Activated naive CD8-positive, alpha-beta T cell treated with anti-CD3 and anti-CD28 coated beads, Interleukin-2, amount 10 ng/mL, durations not matched to agents 7 days and 5 days (primary cell): ENCODE data around the gene TEDDM1. TPM values are rescaled to one million over a fixed set of nuclear protein-coding genes. Genes with fewer than 3 reads are reported as not detected.

Experiments
- ATAC-seq: fragments of 150-1000 bp; cut with Tn5 transposase; one replicate; pipeline ENCODE4 v1.10.0; 2021; ENCODE audit warnings: low read depth, moderate library complexity
- POLR2A ChIA-PET: fragments of 350-600 bp; sonication (Branson Sonifier 250); formaldehyde crosslinking; loops from one replicate; lab custom pipeline; 2021; ENCODE audit warnings: antibody characterized with exemption; lab: Charles Lee
- DNase-seq: peaks from one replicate; pipeline ENCODE4 v3.0.0; 2021
- H3K27ac Mint-ChIP-seq: one replicate; pipeline ENCODE4 v1.8.0; 2022; ENCODE audit warnings: mild to moderate bottlenecking, mixed read lengths
- H3K27me3 Mint-ChIP-seq: one replicate; pipeline ENCODE4 v1.8.0; 2022; ENCODE audit warnings: mild to moderate bottlenecking, moderate library complexity, mixed read lengths
- H3K36me3 Mint-ChIP-seq: one replicate; pipeline ENCODE4 v1.8.0; 2021; ENCODE audit warnings: mild to moderate bottlenecking, mixed read lengths
- H3K4me1 Mint-ChIP-seq: one replicate; pipeline ENCODE4 v1.8.0; 2021; ENCODE audit warnings: mixed read lengths
- H3K4me3 Mint-ChIP-seq: one replicate; pipeline ENCODE4 v1.8.0; 2022; ENCODE audit warnings: mild to moderate bottlenecking, moderate library complexity, mixed read lengths
- H3K9me3 Mint-ChIP-seq: one replicate; pipeline ENCODE4 v1.8.0; 2021; ENCODE audit warnings: mixed read lengths
- total RNA-seq, 2 experiments: library from RNA; stranded (reverse); gene quantifications; one replicate each; pipeline ENCODE4 v1.2.3, GENCODE V29; 2021

The TEDDM1 gene
- total RNA-seq, 2 experiments from 2014 or later: not detected

DNA sequence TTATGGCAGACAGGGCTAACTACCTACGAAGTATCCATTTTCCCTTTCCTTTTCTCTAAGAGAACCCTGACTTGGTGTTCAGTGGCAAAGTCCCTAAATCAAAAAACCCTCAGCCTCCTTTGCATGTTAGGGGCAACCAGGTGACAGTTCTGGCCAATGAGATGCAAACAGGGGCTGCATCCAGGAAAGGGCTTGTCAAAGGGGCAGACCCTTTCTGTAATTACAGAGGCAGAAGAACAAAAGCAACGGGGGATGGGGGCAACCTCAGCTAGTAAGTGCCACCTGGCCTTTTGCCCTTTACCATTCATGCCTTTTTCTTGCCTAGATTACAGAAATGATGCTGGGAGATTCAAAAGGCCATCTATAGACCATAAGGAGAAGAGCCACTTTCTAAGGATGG is 43.3 kb downstream of the TEDDM1 start:
- H3K27me3 Mint-ChIP-seq: peaks cover 7% of the 10 kb centered on the region
- no peak for ATAC-seq
- no peaks in the 10 kb centered on the region for H3K36me3 Mint-ChIP-seq
- no peaks in the 10 kb centered on the region for H3K9me3 Mint-ChIP-seq
- no peak overlapping the region for H3K27ac Mint-ChIP-seq
- no peak for DNase-seq
- POLR2A ChIA-PET: no interaction called here
- H3K4me3 Mint-ChIP-seq: no peak overlapping the region
- H3K4me1 Mint-ChIP-seq: peaks cover 1% of the 10 kb centered on the region

DNA sequence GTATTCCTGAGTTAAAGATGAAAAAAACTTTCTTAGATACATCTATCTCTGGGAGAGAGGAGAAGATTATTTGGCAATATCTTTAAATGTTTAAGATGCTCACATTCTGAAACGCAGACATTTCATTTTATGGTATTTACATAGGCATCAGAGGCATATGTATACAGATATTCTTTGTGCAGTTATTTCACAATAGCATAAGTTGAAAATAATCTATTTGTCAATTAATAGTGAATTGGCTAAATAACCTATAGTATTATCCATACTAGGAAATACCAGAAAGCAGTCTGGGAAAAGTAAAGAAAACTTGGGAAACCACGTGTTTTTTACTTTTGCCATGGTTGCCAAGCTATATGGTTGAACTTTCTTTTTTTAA is 44.8 kb downstream of the TEDDM1 start:
- no peak for DNase-seq
- Mint-ChIP-seq H3K9me3 (no peaks in the 10 kb centered on the region), H3K27ac (no peak overlapping the region), H3K27me3 (peaks cover 5% of the 10 kb centered on the region), H3K4me3 (no peak overlapping the region), H3K4me1 (no peaks in the 10 kb centered on the region), H3K36me3 (no peaks in the 10 kb centered on the region)
- POLR2A ChIA-PET: no interaction called here
- no peak for ATAC-seq

DNA sequence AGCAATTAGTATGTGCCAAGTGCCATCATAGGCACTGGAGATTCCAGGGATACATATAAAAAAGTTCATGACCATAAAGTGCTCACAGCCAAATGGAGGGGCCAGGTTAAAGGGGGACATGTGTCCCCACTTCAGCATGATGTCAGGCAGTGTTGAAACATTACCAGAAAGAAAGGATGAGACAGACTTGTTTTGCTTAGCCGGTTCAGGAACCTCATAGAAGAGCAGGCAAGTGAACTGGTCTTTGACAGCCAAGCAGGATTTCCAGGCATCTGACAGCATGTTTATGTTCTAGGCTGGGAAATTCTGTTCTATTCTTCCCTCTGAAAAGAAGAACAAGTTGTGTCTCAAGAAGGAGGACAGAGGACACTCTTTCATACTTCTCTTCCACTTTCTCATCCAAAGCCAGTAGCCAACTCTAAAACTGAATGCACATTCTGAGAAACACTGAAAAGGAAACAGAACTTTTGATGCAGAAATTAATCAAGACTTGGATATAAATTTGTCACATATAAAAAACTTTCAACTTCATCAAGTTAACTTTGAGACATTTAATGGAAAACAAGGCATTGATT is 48.6 kb downstream of the TEDDM1 start:
- POLR2A ChIA-PET: no interaction called here
- H3K9me3 Mint-ChIP-seq: no peaks in the 10 kb centered on the region
- no peak overlapping the region for H3K4me3 Mint-ChIP-seq
- H3K27me3 Mint-ChIP-seq: peaks cover 4% of the 10 kb centered on the region
- ATAC-seq (no peak), DNase-seq (no peak)
- H3K36me3 Mint-ChIP-seq: no peaks in the 10 kb centered on the region
- H3K27ac Mint-ChIP-seq: no peak overlapping the region
- no peaks in the 10 kb centered on the region for H3K4me1 Mint-ChIP-seq

DNA sequence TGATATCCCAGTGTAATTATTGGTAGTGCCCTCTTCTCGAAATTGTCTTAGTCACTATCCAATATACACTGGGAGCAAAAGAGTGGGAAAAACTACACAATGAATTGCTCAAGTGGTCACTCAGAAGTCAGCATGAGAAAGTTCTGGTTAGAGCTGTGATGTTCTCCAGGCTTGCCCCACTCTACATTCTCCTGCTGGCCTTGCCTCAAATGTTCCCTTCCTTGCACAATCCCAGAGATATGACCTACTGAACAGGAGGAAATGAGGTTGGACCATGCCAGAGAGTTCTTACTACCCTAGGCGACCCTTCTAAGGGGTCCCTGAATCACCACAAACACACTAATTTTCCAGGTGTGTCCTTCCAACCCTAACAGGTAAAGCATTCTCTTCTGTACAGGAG is 49.6 kb downstream of the TEDDM1 start:
- ATAC-seq: no peak
- H3K9me3 Mint-ChIP-seq: no peaks in the 10 kb centered on the region
- no peak for DNase-seq
- no peak overlapping the region for H3K4me3 Mint-ChIP-seq
- no peaks in the 10 kb centered on the region for H3K4me1 Mint-ChIP-seq
- H3K27me3 Mint-ChIP-seq: peaks cover 4% of the 10 kb centered on the region
- POLR2A ChIA-PET: no interaction called here
- no peak overlapping the region for H3K27ac Mint-ChIP-seq
- no peaks in the 10 kb centered on the region for H3K36me3 Mint-ChIP-seq

DNA sequence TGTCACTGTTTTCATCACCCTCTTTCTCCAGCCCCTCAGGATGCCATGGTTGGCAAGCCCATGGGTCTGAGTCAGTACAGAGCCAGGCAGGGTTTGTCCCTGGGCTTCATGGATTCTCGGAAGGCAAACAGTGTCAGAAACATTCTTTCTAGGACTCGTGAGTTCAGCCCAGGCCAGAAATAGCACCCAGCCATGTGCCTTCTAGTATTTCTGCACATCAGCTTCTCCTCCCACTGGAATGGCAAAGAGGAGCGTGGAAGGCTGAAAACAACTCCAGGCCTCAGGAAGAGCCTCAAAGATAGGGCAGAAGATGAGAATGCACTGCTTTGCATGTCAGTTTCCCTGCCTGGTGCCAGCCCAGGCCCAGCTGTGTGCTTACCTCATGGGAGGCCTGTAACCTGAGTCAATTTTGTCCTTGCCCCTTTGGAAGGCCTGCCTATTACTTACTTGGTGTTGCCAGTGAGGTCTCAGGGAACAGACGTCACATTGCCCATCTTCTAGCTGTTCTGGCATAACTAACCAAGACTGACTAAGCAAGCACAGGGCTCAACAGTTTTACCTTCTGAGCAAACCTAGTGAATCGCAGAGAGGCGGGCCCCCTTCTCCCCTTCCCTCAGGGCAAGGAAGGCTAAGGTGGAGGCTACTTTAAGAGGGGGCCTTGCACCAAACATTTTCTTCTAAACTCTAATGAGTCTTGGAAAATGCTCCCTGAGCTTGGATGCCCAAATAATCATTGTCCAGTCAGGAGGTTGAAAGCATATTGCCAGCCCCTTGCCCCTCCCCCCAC is 51.3 kb downstream of the TEDDM1 start:
- DNase-seq (no peak), ATAC-seq (no peak)
- Mint-ChIP-seq H3K27me3 (no peaks in the 10 kb centered on the region), H3K4me3 (no peak overlapping the region), H3K36me3 (no peaks in the 10 kb centered on the region), H3K9me3 (no peaks in the 10 kb centered on the region), H3K27ac (no peak overlapping the region), H3K4me1 (no peaks in the 10 kb centered on the region)
- POLR2A ChIA-PET: no interaction called here

Other genes with a start within 250 kb of the TEDDM1 start
- gene GLUL, start 8.9 kb downstream of the TEDDM1 start, total RNA-seq: 10 to 100 TPM; 65.8 to 72.8 TPM
- not detected for gene RGSL1, start 49.5 kb upstream of the TEDDM1 start, total RNA-seq
- gene RNASEL, start 188.6 kb upstream of the TEDDM1 start, total RNA-seq: 10 to 100 TPM; 11.4 to 13.2 TPM
- gene RGS16, start 203.7 kb upstream of the TEDDM1 start, total RNA-seq: 1 to 10 TPM; 1.4 TPM